Measurements from ENCODE around the gene SCIN. TPM values are rescaled to one million over a fixed set of nuclear protein-coding genes. Genes with fewer than 3 reads are reported as not detected.

SCIN gene
- total RNA-seq, 6 donors from 2014 or later, result 9.3 to 19.6 (median 15.0) TPM

GRCh38 chr7:12590559-12590958, 20.0 kb downstream of the SCIN start:
- no peaks in the 10 kb centered on the region for H3K9me3 ChIP-seq
- no peak overlapping the region for H3K4me3 ChIP-seq
- no peaks in the 10 kb centered on the region for H3K27me3 ChIP-seq
- H3K4me1 ChIP-seq, result no peaks in the 10 kb centered on the region
- WGBS, 2 donors, result 93% methylated on average over 7 of the region's 7 CpGs
- ATAC-seq (ENCODE audit: low FRiP score in 2 of 2) (no peak), DNase-seq (no peak)
- no peak for TF ChIP-seq CTCF (IDR thresholded peaks at IDR 0.05)
- no peak for TF ChIP-seq POLR2A (IDR thresholded peaks at IDR 0.05)
- TF ChIP-seq POLR2AphosphoS5 (IDR thresholded peaks at IDR 0.05), result no peak
- TF ChIP-seq EP300 (IDR thresholded peaks at IDR 0.05), result no peak
- no peak overlapping the region for H3K27ac ChIP-seq
- H3K36me3 ChIP-seq, result no peaks in the 10 kb centered on the region

- Histone ChIP-seq H3K4me3 (no peak overlapping the region), H3K27ac (no peak overlapping the region), H3K9me3 (no peaks in the 10 kb centered on the region), H3K27me3 (no peaks in the 10 kb centered on the region), H3K36me3 (no peaks in the 10 kb centered on the region), H3K4me1 (no peaks in the 10 kb centered on the region)
- no peak for DNase-seq
- no peak for TF ChIP-seq CTCF (IDR thresholded peaks at IDR 0.05)
- TF ChIP-seq POLR2A (IDR thresholded peaks at IDR 0.05), result no peak
- TF ChIP-seq POLR2AphosphoS5 (IDR thresholded peaks at IDR 0.05), result no peak
- no peak for TF ChIP-seq EP300 (IDR thresholded peaks at IDR 0.05)
- no peak for ATAC-seq (ENCODE audit: low FRiP score in 2 of 2)
- WGBS, 2 donors, result 93 to 94% methylated on average over 24 of the region's 24 CpGs
These were observed 23.8 kb downstream of the SCIN start for GRCh38 chr7:12594122-12594897.

GRCh38 chr7:12595148-12595547, 24.6 kb downstream of the SCIN start:
- DNase-seq (no peak), ATAC-seq (ENCODE audit: low FRiP score in 2 of 2) (no peak)
- Histone ChIP-seq H3K27ac (no peak overlapping the region), H3K36me3 (no peaks in the 10 kb centered on the region), H3K9me3 (no peaks in the 10 kb centered on the region), H3K4me1 (no peaks in the 10 kb centered on the region), H3K4me3 (no peak overlapping the region), H3K27me3 (no peaks in the 10 kb centered on the region)
- TF ChIP-seq CTCF (IDR thresholded peaks at IDR 0.05), result no peak
- 95% methylated on average over 7 of the region's 7 CpGs for WGBS, 2 donors

GRCh38 chr7:12596225-12596790, 25.8 kb downstream of the SCIN start:
- WGBS, 2 donors, result 68 to 72% methylated on average over 5 to 7 of the region's 7 CpGs
- no peak for TF ChIP-seq POLR2A (IDR thresholded peaks at IDR 0.05)
- no peak for TF ChIP-seq POLR2AphosphoS5 (IDR thresholded peaks at IDR 0.05)
- no peak for TF ChIP-seq EP300 (IDR thresholded peaks at IDR 0.05)
- no peak for TF ChIP-seq CTCF (IDR thresholded peaks at IDR 0.05)
- no peak for DNase-seq
- no peak overlapping the region for H3K27ac ChIP-seq
- H3K4me1 ChIP-seq, result no peaks in the 10 kb centered on the region
- no peak overlapping the region for H3K4me3 ChIP-seq
- H3K36me3 ChIP-seq, result no peaks in the 10 kb centered on the region
- ATAC-seq (ENCODE audit: low FRiP score in 2 of 2), result no peak
- H3K9me3 ChIP-seq, result no peaks in the 10 kb centered on the region
- no peaks in the 10 kb centered on the region for H3K27me3 ChIP-seq
